GM21528 (cell line): ENCODE results near the gene GH1.
"Not testable (repeated sequence)": the region's sequence is repeated elsewhere in the genome, so short reads cannot be mapped to it uniquely, and the experiment has no call there.

Experiments used
- ATAC-seq: cut with Tn5 transposase; IDR thresholded peaks from one replicate; pipeline ENCODE4 v1.9.1; 2021; ENCODE audit warnings: mild to moderate bottlenecking, moderate library complexity; ENCODE audit not compliant: unreplicated experiment, low FRiP score

Gene GH1

GRCh38 chr17:63869491-63870291 lies 48.9 kb downstream of the GH1 start:
- ATAC-seq, result not testable (repeated sequence)
